GM23338 (cell line): ENCODE measurements around the gene CADM4. TPM values are rescaled to one million over a fixed set of nuclear protein-coding genes. Genes with fewer than 3 reads are reported as not detected.

Experiments
- ATAC-seq: fragments of 200-7000 bp; cut with Tn5 transposase; 3 replicates; pipeline ENCODE4 v1.9.1; 2020
- DNase-seq: peaks from one replicate; pipeline ENCODE4 v3.0.0-alpha.2; 2015; ENCODE audit warnings: low spot score
- H2AFZ ChIP-seq: fragments of 200-600 bp; sonication (generic); 2 replicates; pipeline ENCODE4 v1.8.0; 2016; ENCODE audit warnings: antibody characterized with exemption, mild to moderate bottlenecking, moderate library complexity
- H3F3A ChIP-seq: fragments of 200-600 bp; sonication (generic); replicated peaks from 2 replicates; pipeline ENCODE4 v1.8.0; 2017; ENCODE audit warnings: antibody characterized with exemption, mixed run types, low read depth
- H3K27ac ChIP-seq: fragments of 200-600 bp; sonication (generic); 2 replicates; pipeline ENCODE4 v1.6.1; 2016; ENCODE audit warnings: low read depth
- H3K27me3 ChIP-seq: fragments of 200-600 bp; sonication (generic); 2 replicates; pipeline ENCODE4 v1.8.0; 2016; ENCODE audit warnings: mild to moderate bottlenecking, mixed run types, moderate library complexity; ENCODE audit not compliant: insufficient read depth
- H3K36me3 ChIP-seq: fragments of 200-600 bp; sonication (generic); 2 replicates; pipeline ENCODE4 v1.8.0; 2016; ENCODE audit warnings: mild to moderate bottlenecking; ENCODE audit not compliant: insufficient read depth
- H3K4me1 ChIP-seq: fragments of 200-600 bp; sonication (generic); 2 replicates; pipeline ENCODE4 v1.8.0; 2016; ENCODE audit warnings: mild to moderate bottlenecking, moderate library complexity; ENCODE audit not compliant: insufficient read depth
- H3K4me2 ChIP-seq: fragments of 200-600 bp; sonication (generic); 2 replicates; pipeline ENCODE4 v1.7.1; 2017; ENCODE audit warnings: mixed run types
- H3K4me3 ChIP-seq: fragments of 200-600 bp; sonication (generic); 2 replicates; pipeline ENCODE4 v1.6.1; 2016; ENCODE audit warnings: mixed run types
- H3K79me2 ChIP-seq: fragments of 200-600 bp; sonication (generic); replicated peaks from 2 replicates; pipeline ENCODE4 v1.8.0; 2017; ENCODE audit warnings: mild to moderate bottlenecking; ENCODE audit not compliant: insufficient read depth
- H3K9me2 ChIP-seq: fragments of 200-600 bp; sonication (generic); 2 replicates; pipeline ENCODE4 v1.8.0; 2017; ENCODE audit not compliant: insufficient read depth
- H4K20me1 ChIP-seq: fragments of 200-600 bp; sonication (generic); replicated peaks from 2 replicates; pipeline ENCODE4 v1.8.0; 2017; ENCODE audit warnings: mild to moderate bottlenecking; ENCODE audit not compliant: insufficient read depth
- H3K27ac Mint-ChIP-seq: 2 replicates; pipeline ENCODE4 v1.8.0; 2020; ENCODE audit warnings: inconsistent platforms, mild to moderate bottlenecking, moderate library complexity, mixed read lengths
- H3K27me3 Mint-ChIP-seq: 3 replicates; pipeline ENCODE4 v1.8.0; 2022; ENCODE audit warnings: low read depth, mild to moderate bottlenecking, moderate library complexity, mixed read lengths, inconsistent platforms; ENCODE audit not compliant: insufficient read depth, poor library complexity
- H3K36me3 Mint-ChIP-seq: 3 replicates; pipeline ENCODE4 v1.8.0; 2021; ENCODE audit warnings: low read depth, mild to moderate bottlenecking, inconsistent platforms, moderate library complexity, mixed read lengths
- H3K4me1 Mint-ChIP-seq: 3 replicates; pipeline ENCODE4 v1.8.0; 2020; ENCODE audit warnings: mild to moderate bottlenecking, inconsistent platforms, mixed read lengths
- H3K4me3 Mint-ChIP-seq: 3 replicates; pipeline ENCODE4 v1.8.0; 2021; ENCODE audit warnings: moderate library complexity, mild to moderate bottlenecking, inconsistent platforms, mixed read lengths
- H3K9me3 Mint-ChIP-seq: 3 replicates; pipeline ENCODE4 v1.8.0; 2020; ENCODE audit warnings: moderate library complexity, mild to moderate bottlenecking, inconsistent platforms, mixed read lengths
- CREB1 ChIP-seq: fragments of 250-450 bp; sonication (Bioruptor Pico); IDR thresholded peaks from 2 replicates; pipeline ENCODE4 v1.5.0; 2020; ENCODE audit warnings: low read depth, mild to moderate bottlenecking, moderate library complexity
- EZH2phosphoT487 ChIP-seq: fragments of 200-600 bp; sonication (generic); IDR thresholded peaks from one replicate; pipeline ENCODE4 v1.8.1; 2018; ENCODE audit warnings: antibody characterized with exemption; ENCODE audit not compliant: unreplicated experiment
- NANOG ChIP-seq: IDR thresholded peaks from 2 replicates; pipeline ENCODE4 v1.6.1; 2016; ENCODE audit warnings: antibody characterized with exemption, borderline replicate concordance
- POLR2AphosphoS5 ChIP-seq: IDR thresholded peaks from 2 replicates; pipeline ENCODE4 v1.6.1; 2016; ENCODE audit warnings: antibody characterized with exemption, low read depth
- ZNF331 ChIP-seq: fragments of 250-450 bp; sonication (Bioruptor Pico); IDR thresholded peaks from 2 replicates; pipeline ENCODE4 v1.5.0; 2020; ENCODE audit warnings: low read depth, mild to moderate bottlenecking, moderate library complexity
- polyA plus RNA-seq: library from polyadenylated mRNA; unstranded; fragments of >200 nt; fragmentation: Nextera tagmentation; extraction: Ambion mirVana; gene quantifications from 2 replicates; pipeline ENCODE4 v1.2.1, GENCODE V29; 2016
- total RNA-seq: library from RNA; depleted of rRNA; stranded (reverse); fragments of >200 nt; shearing (Covaris generic); gene quantifications from 2 replicates; pipeline ENCODE4 v1.2.3, GENCODE V29; 2014
- TF ChIP-seq, protein P1 (sequence below): IDR thresholded peaks from one replicate; pipeline ENCODE4 v1.6.1; 2018; ENCODE audit warnings: antibody characterized with exemption; ENCODE audit not compliant: unreplicated experiment
- TF ChIP-seq, protein P2 (sequence below): fragments of 250-450 bp; sonication (Bioruptor Pico); IDR thresholded peaks from 2 replicates; pipeline ENCODE4 v1.5.0; 2020; ENCODE audit warnings: mild to moderate bottlenecking, moderate library complexity

The CADM4 gene
- total and polyA plus RNA-seq, 2 experiments from 2014 or later, result 3.7 to 21.2 TPM

DNA sequence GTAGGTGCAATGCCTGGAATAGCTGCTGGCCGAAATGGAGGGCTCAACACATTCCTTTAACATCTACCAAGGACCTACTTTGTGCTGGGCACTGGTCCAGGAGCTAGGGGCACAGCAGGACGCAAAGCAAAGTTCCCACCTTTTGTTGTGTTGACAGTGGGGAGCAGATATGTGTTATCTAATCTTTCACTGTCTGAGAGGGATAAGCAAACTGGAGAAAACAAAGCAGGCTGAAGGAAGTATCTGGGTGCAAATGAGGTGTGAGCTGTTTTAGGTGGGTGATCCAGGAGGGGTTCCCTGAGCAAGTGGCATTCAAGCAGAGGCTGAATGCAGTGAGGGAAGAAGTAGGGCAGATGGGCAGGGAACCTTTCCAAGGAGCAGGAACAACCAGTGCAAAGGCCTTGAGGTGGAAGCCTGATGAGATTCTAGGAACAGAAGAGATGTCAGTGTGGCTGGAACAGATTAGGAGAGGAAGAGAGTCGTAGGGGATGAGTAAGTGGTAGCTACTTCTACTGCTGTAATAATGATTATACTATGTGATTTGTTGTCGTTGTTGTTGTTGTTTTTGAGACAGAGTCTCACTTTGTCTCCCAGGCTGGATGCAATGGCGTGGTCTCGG is 32.5 kb upstream of the CADM4 start (continued):
- TF ChIP-seq, protein P1, sequence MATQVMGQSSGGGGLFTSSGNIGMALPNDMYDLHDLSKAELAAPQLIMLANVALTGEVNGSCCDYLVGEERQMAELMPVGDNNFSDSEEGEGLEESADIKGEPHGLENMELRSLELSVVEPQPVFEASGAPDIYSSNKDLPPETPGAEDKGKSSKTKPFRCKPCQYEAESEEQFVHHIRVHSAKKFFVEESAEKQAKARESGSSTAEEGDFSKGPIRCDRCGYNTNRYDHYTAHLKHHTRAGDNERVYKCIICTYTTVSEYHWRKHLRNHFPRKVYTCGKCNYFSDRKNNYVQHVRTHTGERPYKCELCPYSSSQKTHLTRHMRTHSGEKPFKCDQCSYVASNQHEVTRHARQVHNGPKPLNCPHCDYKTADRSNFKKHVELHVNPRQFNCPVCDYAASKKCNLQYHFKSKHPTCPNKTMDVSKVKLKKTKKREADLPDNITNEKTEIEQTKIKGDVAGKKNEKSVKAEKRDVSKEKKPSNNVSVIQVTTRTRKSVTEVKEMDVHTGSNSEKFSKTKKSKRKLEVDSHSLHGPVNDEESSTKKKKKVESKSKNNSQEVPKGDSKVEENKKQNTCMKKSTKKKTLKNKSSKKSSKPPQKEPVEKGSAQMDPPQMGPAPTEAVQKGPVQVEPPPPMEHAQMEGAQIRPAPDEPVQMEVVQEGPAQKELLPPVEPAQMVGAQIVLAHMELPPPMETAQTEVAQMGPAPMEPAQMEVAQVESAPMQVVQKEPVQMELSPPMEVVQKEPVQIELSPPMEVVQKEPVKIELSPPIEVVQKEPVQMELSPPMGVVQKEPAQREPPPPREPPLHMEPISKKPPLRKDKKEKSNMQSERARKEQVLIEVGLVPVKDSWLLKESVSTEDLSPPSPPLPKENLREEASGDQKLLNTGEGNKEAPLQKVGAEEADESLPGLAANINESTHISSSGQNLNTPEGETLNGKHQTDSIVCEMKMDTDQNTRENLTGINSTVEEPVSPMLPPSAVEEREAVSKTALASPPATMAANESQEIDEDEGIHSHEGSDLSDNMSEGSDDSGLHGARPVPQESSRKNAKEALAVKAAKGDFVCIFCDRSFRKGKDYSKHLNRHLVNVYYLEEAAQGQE, result no peak

DNA sequence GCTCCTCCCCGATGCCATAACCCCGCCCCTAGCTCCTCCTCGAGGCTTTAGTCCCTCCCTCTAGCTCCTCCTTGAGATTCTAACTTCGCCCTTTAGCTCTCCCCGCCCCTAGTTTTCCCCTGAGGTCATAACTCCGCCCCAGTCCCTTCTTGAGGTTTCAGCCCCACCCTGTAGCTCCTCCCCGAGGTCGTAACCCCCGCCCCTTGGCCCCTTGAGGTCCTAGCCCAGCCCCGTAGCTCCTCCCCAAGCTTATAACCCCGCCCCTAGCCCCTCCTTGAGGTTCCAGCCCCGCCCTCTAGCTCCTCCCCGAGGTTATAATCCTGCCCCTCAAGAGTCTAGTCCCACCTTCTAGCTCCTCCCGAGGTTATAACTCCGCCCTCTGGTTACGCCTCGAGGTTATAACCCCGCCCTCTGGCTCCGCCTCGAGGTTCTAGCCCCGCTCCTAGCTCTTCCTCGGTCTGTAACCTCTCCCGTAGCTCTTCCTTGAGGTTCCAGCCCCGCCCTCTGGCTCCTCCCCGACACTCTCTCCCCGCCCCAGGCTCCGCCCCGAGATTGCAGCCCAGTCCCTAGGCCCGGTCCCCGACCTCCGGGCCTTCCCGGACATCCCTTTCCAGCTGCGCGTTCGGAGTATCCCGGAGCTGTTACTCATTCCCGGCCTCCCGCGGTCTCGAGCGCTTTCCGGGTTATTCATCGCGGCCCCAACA is 28.9 kb upstream of the CADM4 start:
- DNase-seq (peak; percentile 100), ATAC-seq (peak; percentile 89)
- peaks cover 26% of the 10 kb centered on the region for H3K36me3 Mint-ChIP-seq
- Histone ChIP-seq H3K4me3 (peak overlapping the region; percentile 58), H3K79me2 (no peaks in the 10 kb centered on the region), H3K9me2 (no peaks in the 10 kb centered on the region), H3K27me3 (peaks cover 26% of the 10 kb centered on the region), H3K27ac (peak overlapping the region; percentile 83), H3K36me3 (no peaks in the 10 kb centered on the region), H2AFZ (peak overlapping the region; percentile 83), H4K20me1 (no peaks in the 10 kb centered on the region), H3K4me2 (peak overlapping the region; percentile 85), H3K4me1 (peaks cover 20% of the 10 kb centered on the region; the same call in 1 of the 2 replicates), H3F3A (peaks cover 12% of the 10 kb centered on the region; the same call in 1 of the 2 replicates)
- H3K4me1 Mint-ChIP-seq, result peaks cover 31% of the 10 kb centered on the region
- no peak overlapping the region for H3K27ac Mint-ChIP-seq
- H3K27me3 Mint-ChIP-seq, result peaks cover 21% of the 10 kb centered on the region
- H3K4me3 Mint-ChIP-seq, result peak overlapping the region; percentile 84
- H3K9me3 Mint-ChIP-seq, result no peaks in the 10 kb centered on the region
- no peak for TF ChIP-seq NANOG
- no peak for TF ChIP-seq ZNF331 (CRISPR knock-in tag)
- TF ChIP-seq, protein P2, sequence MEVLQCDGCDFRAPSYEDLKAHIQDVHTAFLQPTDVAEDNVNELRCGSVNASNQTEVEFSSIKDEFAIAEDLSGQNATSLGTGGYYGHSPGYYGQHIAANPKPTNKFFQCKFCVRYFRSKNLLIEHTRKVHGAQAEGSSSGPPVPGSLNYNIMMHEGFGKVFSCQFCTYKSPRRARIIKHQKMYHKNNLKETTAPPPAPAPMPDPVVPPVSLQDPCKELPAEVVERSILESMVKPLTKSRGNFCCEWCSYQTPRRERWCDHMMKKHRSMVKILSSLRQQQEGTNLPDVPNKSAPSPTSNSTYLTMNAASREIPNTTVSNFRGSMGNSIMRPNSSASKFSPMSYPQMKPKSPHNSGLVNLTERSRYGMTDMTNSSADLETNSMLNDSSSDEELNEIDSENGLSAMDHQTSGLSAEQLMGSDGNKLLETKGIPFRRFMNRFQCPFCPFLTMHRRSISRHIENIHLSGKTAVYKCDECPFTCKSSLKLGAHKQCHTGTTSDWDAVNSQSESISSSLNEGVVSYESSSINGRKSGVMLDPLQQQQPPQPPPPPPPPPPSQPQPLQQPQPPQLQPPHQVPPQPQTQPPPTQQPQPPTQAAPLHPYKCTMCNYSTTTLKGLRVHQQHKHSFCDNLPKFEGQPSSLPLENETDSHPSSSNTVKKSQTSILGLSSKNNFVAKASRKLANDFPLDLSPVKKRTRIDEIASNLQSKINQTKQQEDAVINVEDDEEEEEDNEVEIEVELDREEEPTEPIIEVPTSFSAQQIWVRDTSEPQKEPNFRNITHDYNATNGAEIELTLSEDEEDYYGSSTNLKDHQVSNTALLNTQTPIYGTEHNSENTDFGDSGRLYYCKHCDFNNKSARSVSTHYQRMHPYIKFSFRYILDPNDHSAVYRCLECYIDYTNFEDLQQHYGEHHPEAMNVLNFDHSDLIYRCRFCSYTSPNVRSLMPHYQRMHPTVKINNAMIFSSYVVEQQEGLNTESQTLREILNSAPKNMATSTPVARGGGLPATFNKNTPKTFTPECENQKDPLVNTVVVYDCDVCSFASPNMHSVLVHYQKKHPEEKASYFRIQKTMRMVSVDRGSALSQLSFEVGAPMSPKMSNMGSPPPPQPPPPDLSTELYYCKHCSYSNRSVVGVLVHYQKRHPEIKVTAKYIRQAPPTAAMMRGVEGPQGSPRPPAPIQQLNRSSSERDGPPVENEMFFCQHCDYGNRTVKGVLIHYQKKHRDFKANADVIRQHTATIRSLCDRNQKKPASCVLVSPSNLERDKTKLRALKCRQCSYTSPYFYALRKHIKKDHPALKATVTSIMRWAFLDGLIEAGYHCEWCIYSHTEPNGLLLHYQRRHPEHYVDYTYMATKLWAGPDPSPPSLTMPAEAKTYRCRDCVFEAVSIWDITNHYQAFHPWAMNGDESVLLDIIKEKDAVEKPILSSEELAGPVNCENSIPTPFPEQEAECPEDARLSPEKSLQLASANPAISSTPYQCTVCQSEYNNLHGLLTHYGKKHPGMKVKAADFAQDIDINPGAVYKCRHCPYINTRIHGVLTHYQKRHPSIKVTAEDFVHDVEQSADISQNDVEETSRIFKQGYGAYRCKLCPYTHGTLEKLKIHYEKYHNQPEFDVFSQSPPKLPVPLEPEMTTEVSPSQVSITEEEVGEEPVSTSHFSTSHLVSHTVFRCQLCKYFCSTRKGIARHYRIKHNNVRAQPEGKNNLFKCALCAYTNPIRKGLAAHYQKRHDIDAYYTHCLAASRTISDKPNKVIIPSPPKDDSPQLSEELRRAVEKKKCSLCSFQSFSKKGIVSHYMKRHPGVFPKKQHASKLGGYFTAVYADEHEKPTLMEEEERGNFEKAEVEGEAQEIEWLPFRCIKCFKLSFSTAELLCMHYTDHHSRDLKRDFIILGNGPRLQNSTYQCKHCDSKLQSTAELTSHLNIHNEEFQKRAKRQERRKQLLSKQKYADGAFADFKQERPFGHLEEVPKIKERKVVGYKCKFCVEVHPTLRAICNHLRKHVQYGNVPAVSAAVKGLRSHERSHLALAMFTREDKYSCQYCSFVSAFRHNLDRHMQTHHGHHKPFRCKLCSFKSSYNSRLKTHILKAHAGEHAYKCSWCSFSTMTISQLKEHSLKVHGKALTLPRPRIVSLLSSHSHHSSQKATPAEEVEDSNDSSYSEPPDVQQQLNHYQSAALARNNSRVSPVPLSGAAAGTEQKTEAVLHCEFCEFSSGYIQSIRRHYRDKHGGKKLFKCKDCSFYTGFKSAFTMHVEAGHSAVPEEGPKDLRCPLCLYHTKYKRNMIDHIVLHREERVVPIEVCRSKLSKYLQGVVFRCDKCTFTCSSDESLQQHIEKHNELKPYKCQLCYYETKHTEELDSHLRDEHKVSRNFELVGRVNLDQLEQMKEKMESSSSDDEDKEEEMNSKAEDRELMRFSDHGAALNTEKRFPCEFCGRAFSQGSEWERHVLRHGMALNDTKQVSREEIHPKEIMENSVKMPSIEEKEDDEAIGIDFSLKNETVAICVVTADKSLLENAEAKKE (CRISPR knock-in tag), result no peak
- no peak for TF ChIP-seq CREB1 (CRISPR knock-in tag)
- no peak for TF ChIP-seq EZH2phosphoT487
- TF ChIP-seq, protein P1, result no peak
- peak; percentile 70 for TF ChIP-seq POLR2AphosphoS5
